H1 (cell line): ENCODE data around the gene NHERF2. TPM values are rescaled to one million over a fixed set of nuclear protein-coding genes. Genes with fewer than 3 reads are reported as not detected.

Experiments
- CTCF ChIA-PET: fragments of 300-600 bp; sonication (Branson Sonifier 250); formaldehyde crosslinking; loops from one replicate; lab custom pipeline; 2021; ENCODE audit not compliant: partially characterized antibody; lab: Charles Lee
- POLR2A ChIA-PET: fragments of 300-600 bp; sonication (Branson Sonifier 250); formaldehyde crosslinking; loops from one replicate; lab custom pipeline; 2021; ENCODE audit warnings: inconsistent platforms; ENCODE audit not compliant: partially characterized antibody; lab: Charles Lee
- DNase-seq, 2 experiments: peaks; one replicate each; pipeline versions ENCODE4 v3.0.0 to v3.0.0-alpha.2; 2010 to 2022; ENCODE audit warnings: low spot score in 2 of 2, low read depth in 1 of 2, mixed read lengths in 1 of 2
- FAIRE-seq: peaks from 2 replicates; lab custom pipeline; 2011; peaks lifted over from hg19 to GRCh38; lab: Jason Lieb, UNC
- H2AFZ ChIP-seq: 2 replicates; pipeline ENCODE4 v1.8.1; 2012; ENCODE audit warnings: low read length, inconsistent platforms
- H2AK5ac ChIP-seq: 2 replicates; pipeline ENCODE4 v1.6.1; 2013; ENCODE audit warnings: low read depth, low read length
- H2BK120ac ChIP-seq: replicated peaks from 2 replicates; pipeline ENCODE3; 2013; ENCODE audit warnings: low read depth, low read length, inconsistent platforms
- H2BK12ac ChIP-seq: 2 replicates; pipeline ENCODE4 v1.6.1; 2013; ENCODE audit warnings: low read depth, low read length
- H2BK15ac ChIP-seq: 2 replicates; pipeline ENCODE4 v1.6.1; 2013; ENCODE audit warnings: low read length
- H2BK20ac ChIP-seq: 2 replicates; pipeline ENCODE4 v1.6.1; 2013; ENCODE audit warnings: low read length
- H2BK5ac ChIP-seq: 2 replicates; pipeline ENCODE4 v1.6.1; 2013; ENCODE audit warnings: low read depth, low read length
- H3K14ac ChIP-seq: 2 replicates; pipeline ENCODE4 v1.6.1; 2013; ENCODE audit warnings: inconsistent platforms; ENCODE audit not compliant: insufficient read length
- H3K18ac ChIP-seq: 2 replicates; pipeline ENCODE4 v1.6.1; 2013; ENCODE audit warnings: low read length; ENCODE audit errors: extremely low read depth
- H3K23ac ChIP-seq: 2 replicates; pipeline ENCODE4 v1.6.1; 2013; ENCODE audit warnings: inconsistent platforms; ENCODE audit not compliant: insufficient read length
- H3K23me2 ChIP-seq: 2 replicates; pipeline ENCODE4 v1.6.1; 2013; ENCODE audit warnings: low read depth, low read length
- H3K27ac ChIP-seq: 2 replicates; pipeline ENCODE4 v1.6.1; 2011; ENCODE audit warnings: low read depth, low read length, inconsistent platforms
- H3K27me3 ChIP-seq, 4 experiments: replicated peaks in 1 of 4; 1 replicate in 1 of 4; 2 replicates in 3 of 4; pipeline versions ENCODE4 v1.6.1 to v1.8.1; 2011 to 2013; ENCODE audit warnings: low read length in 3 of 4, mild to moderate bottlenecking in 3 of 4, inconsistent platforms in 2 of 4, mixed read lengths in 2 of 4, moderate library complexity in 1 of 4; ENCODE audit not compliant: control insufficient read depth in 3 of 4, insufficient read depth in 3 of 4; ENCODE audit errors: extremely low read depth in 1 of 4
- H3K36me3 ChIP-seq, 4 experiments: 2 replicates each; pipeline versions ENCODE4 v1.6.1 to v1.8.1; 2011 to 2013; ENCODE audit warnings: mild to moderate bottlenecking in 4 of 4, low read length in 3 of 4, moderate library complexity in 2 of 4, control low read depth in 1 of 4, inconsistent platforms in 1 of 4; ENCODE audit not compliant: insufficient read depth in 4 of 4, control insufficient read depth in 2 of 4
- H3K4ac ChIP-seq: replicated peaks from 2 replicates; pipeline ENCODE3; 2013; ENCODE audit warnings: low read length, low read depth, mixed read lengths, inconsistent platforms; ENCODE audit not compliant: insufficient read length
- H3K4me1 ChIP-seq, 4 experiments: replicated peaks in 1 of 4; 1 replicate in 1 of 4; 2 replicates in 3 of 4; pipeline versions ENCODE4 v1.6.1 to v1.8.1; 2011 to 2013; ENCODE audit warnings: low read length in 3 of 4, inconsistent platforms in 2 of 4, mixed read lengths in 1 of 4; ENCODE audit not compliant: insufficient read depth in 4 of 4, control insufficient read depth in 3 of 4
- H3K4me2 ChIP-seq, 2 experiments: 2 replicates each; pipeline versions ENCODE4 v1.6.1 to v1.8.1; 2011 to 2013; ENCODE audit warnings: low read depth in 2 of 2, low read length in 2 of 2, control low read depth in 1 of 2, inconsistent platforms in 1 of 2, mild to moderate bottlenecking in 1 of 2; ENCODE audit not compliant: insufficient read depth in 1 of 2
- H3K4me3 ChIP-seq, 4 experiments: fragments of 200-600, 300-600 bp in 1 of 4; sonication (generic), shearing (Covaris generic), sonication (Bioruptor Twin) in 1 of 4; 2 replicates each; pipeline versions ENCODE4 v1.5.1 to v1.8.1; 2011 to 2016; ENCODE audit warnings: low read length in 4 of 4, low read depth in 3 of 4, control low read depth in 2 of 4, inconsistent platforms in 2 of 4, mild to moderate bottlenecking in 2 of 4, mixed read lengths in 1 of 4, moderate library complexity in 1 of 4; ENCODE audit not compliant: insufficient read depth in 2 of 4; ENCODE audit errors: extremely low read depth in 1 of 4
- H3K56ac ChIP-seq: replicated peaks from 2 replicates; pipeline ENCODE3; 2013; ENCODE audit warnings: low read depth, mild to moderate bottlenecking, mixed read lengths, low read length, inconsistent platforms; ENCODE audit not compliant: insufficient read length
- H3K79me1 ChIP-seq: 2 replicates; pipeline ENCODE4 v1.6.1; 2013; ENCODE audit warnings: low read depth, low read length, control low read depth
- H3K79me2 ChIP-seq, 2 experiments: 2 replicates each; pipeline versions ENCODE4 v1.6.1 to v1.8.1; 2012 to 2013; ENCODE audit warnings: low read length in 2 of 2, mild to moderate bottlenecking in 2 of 2, inconsistent platforms in 1 of 2; ENCODE audit not compliant: insufficient read depth in 2 of 2, control insufficient read depth in 1 of 2
- H3K9ac ChIP-seq, 4 experiments: replicated peaks in 1 of 4; 1 replicate in 1 of 4; 2 replicates in 3 of 4; pipeline versions ENCODE4 v1.6.1 to v1.8.1; 2011 to 2013; ENCODE audit warnings: low read depth in 3 of 4, low read length in 3 of 4, control low read depth in 2 of 4, mild to moderate bottlenecking in 2 of 4, moderate library complexity in 2 of 4, inconsistent platforms in 1 of 4; ENCODE audit errors: extremely low read depth in 1 of 4
- H3K9me3 ChIP-seq, 2 experiments: 2 replicates each; pipeline versions ENCODE4 v1.6.1 to v1.8.1; 2012 to 2013; ENCODE audit warnings: mild to moderate bottlenecking in 2 of 2, moderate library complexity in 2 of 2, control low read depth in 1 of 2, inconsistent platforms in 1 of 2, low read depth in 1 of 2, low read length in 1 of 2, mixed read lengths in 1 of 2; ENCODE audit not compliant: insufficient read depth in 2 of 2
- H4K20me1 ChIP-seq, 2 experiments: replicated peaks in 1 of 2; 2 replicates each; pipeline versions ENCODE3 to v1.8.1; 2011 to 2013; ENCODE audit warnings: inconsistent platforms in 2 of 2, low read length in 2 of 2, mild to moderate bottlenecking in 1 of 2; ENCODE audit not compliant: insufficient read depth in 2 of 2, control insufficient read depth in 1 of 2
- H4K5ac ChIP-seq: 2 replicates; pipeline ENCODE4 v1.6.1; 2013; ENCODE audit warnings: low read length, low read depth, mixed read lengths, inconsistent platforms; ENCODE audit not compliant: insufficient read length
- H4K8ac ChIP-seq: 2 replicates; pipeline ENCODE4 v1.8.0; 2013; ENCODE audit warnings: mild to moderate bottlenecking, moderate library complexity, low read length, inconsistent platforms; ENCODE audit not compliant: insufficient read depth; ENCODE audit errors: extremely low read depth
- H4K91ac ChIP-seq: replicated peaks from 2 replicates; pipeline ENCODE3; 2013; ENCODE audit warnings: low read length, mixed read lengths, inconsistent platforms; ENCODE audit not compliant: insufficient read length
- CBX5 ChIP-seq: fragments of 300-800, 300-1000 bp; sonication (generic); IDR thresholded peaks from 2 replicates; pipeline ENCODE4 v1.7.1; 2016; ENCODE audit warnings: antibody characterized with exemption, low read length, low read depth
- EZH2 ChIP-seq: fragments of 200-600 bp; sonication (generic); IDR thresholded peaks from 2 replicates; pipeline ENCODE4 v1.7.1; 2012; ENCODE audit warnings: low read depth, mild to moderate bottlenecking, moderate library complexity, low read length, inconsistent platforms; ENCODE audit not compliant: severe bottlenecking
- RXRA ChIP-seq: IDR thresholded peaks from 2 replicates; pipeline ENCODE4 v1.6.1; 2011; ENCODE audit warnings: low read depth, mild to moderate bottlenecking, low read length, moderate library complexity; ENCODE audit not compliant: insufficient read depth
- WGBS, 2 experiments: shearing (Covaris generic) in 1 of 2; methylation state at CpG; one replicate each; pipeline versions ENCODE4 v1.1.6 to v1.1.7; 2013 to 2015; ENCODE audit warnings: low lambda C conversion rate in 2 of 2, mixed read lengths in 2 of 2, inconsistent platforms in 1 of 2, low coverage in 1 of 2, missing lambda C conversion rate in 1 of 2; ENCODE audit not compliant: insufficient replicate concordance in 2 of 2, insufficient coverage in 1 of 2, insufficient read length in 1 of 2; ENCODE audit errors: extremely low coverage in 1 of 2, missing lambda C conversion rate in 1 of 2; 5-methylcytosine and 5-hydroxymethylcytosine counted together
- polyA plus RNA-seq, 7 experiments: library from polyadenylated mRNA; depleted of rRNA in 3 of 7; stranded (reverse) in 5 of 7; unstranded in 2 of 7; fragments of >200 nt in 5 of 7; fragments of 200-250 nt in 2 of 7; gene quantifications; 1 replicate in 5 of 7; 2 replicates in 1 of 7; 4 replicates in 1 of 7; pipeline versions ENCODE4 v1.2.1 to v1.2.3, GENCODE V29; 2011 to 2013; ENCODE audit warnings: missing spikeins in 2 of 7, mixed read lengths in 2 of 7
- total RNA-seq: library from RNA; stranded (reverse); fragmentation: NEBNext Ultra II Directional; extraction: Animal tissue kit (Norgen Biotek cat#: 25700); gene quantifications from 2 replicates; pipeline ENCODE4 v1.2.1, GENCODE V29; 2021

NHERF2 gene
- total and polyA plus RNA-seq, 2 of the 8 experiments (the other 6 are each of a cell fraction or from before 2014, with no cell fraction given), result 13.9 to 19.3 TPM

DNA sequence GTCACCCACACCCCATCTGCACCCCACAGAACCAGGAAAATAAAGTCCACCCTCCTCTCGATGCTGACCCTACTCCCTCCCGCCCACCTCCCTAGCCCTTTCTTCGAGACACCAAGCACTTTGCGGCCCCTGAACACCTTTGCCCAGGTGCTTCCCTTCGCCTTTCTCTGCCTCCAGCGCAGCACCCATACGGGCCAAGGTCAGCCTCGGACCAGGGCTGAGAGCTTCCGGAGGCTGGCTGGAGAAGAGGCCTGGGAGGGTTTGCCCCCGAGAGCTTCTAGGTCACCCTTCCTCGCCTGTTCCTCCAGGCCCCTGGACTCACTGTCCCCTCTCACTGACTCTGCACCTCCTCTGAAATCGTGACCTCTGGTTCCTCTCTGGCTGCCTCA, 2.7 kb upstream of the NHERF2 start:
- Histone ChIP-seq H3K9ac (no peak overlapping the region), H3K56ac (no peak overlapping the region), H3K4ac (no peak overlapping the region), H4K8ac (no peak overlapping the region), H2BK20ac (peak overlapping the region; percentile 6; the same call in 1 of the 2 replicates), H3K14ac (no peak overlapping the region), H4K91ac (peak overlapping the region; percentile 70), H2BK12ac (peak overlapping the region; percentile 80; the same call in 1 of the 2 replicates), H2AK5ac (peak overlapping the region; percentile 13; the same call in 1 of the 2 replicates), H3K4me2 (peak overlapping the region; percentile 16 to 76), H3K79me1 (no peaks in the 10 kb centered on the region), H3K27me3 (peaks cover 22 to 56% (median 48%) of the 10 kb centered on the region in 4 experiments), H3K4me1 (peaks cover 0 to 27% (median 13%) of the 10 kb centered on the region in 4 experiments; a peak in 5 of 7 replicates), H4K5ac (no peak overlapping the region), H3K27ac (no peak overlapping the region), H2AFZ (no peak overlapping the region), H3K36me3 (peaks cover 0 to 5% (median 0%) of the 10 kb centered on the region in 4 experiments; a peak in 1 of 8 replicates), H2BK5ac (peak overlapping the region; percentile 24; the same call in 1 of the 2 replicates), H3K18ac (peak overlapping the region; percentile 32; the same call in 1 of the 2 replicates), H3K23ac (no peak overlapping the region), H3K79me2 (no peaks in the 10 kb centered on the region), H3K9me3 (no peaks in the 10 kb centered on the region), H4K20me1 (peaks cover 0 to 9% of the 10 kb centered on the region in 2 experiments), H3K23me2 (peaks cover 15% of the 10 kb centered on the region; the same call in 1 of the 2 replicates), H3K4me3 (peak overlapping the region in 1 of 4 experiments; percentile 59; a peak in 2 of 8 replicates), H2BK15ac (peak overlapping the region; percentile 81; the same call in 1 of the 2 replicates), H2BK120ac (no peak overlapping the region)
- DNase-seq (no peak), FAIRE-seq (no peak)
- POLR2A ChIA-PET, result interaction anchor here (0.6 to 1.8 kb wide), 10 partner anchors 16 to 997 kb away, joined by 3 to 6 read pairs (median 3); partner anchors contain the start of gene TRAF7
- CTCF ChIA-PET, result interaction anchor here (0.6 to 7.5 kb wide), 13 partner anchors 11 to 400 kb away, joined by 3 to 55 read pairs (median 7); partner anchors contain the start of genes NTHL1, TRAF7 and TSC2
- WGBS, 2 experiments, result 96% methylated on average over 10 of the region's 12 CpGs; no CpG with 5 or more reads in 1 of the 2 experiments
- TF ChIP-seq EZH2, result no peak
- TF ChIP-seq CBX5, result no peak
- TF ChIP-seq RXRA, result no peak
